ENCODE data around the gene MBTD1.

DNA sequence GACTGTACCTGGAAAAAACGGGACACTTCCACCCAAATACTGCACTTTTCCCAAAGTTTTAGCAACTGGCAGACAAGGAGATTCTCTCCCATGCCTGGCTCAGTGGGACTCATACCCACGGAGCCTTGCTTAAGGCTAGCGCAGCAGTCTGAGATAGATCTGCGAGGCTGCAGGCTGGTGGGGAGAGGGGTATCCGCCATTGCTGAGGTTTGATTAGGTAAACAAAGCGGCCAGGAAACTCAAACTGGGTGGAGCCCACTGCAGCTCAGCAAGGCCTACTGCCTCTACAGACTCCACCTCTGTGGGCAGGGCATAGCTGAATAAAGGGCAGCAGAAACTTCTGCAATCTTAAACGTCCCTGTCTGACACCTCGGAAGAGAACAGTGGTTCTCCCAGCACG is 45.3 kb upstream of the MBTD1 start:
- TF ChIP-seq POLR2A (IDR thresholded peaks at IDR 0.05), result no peak
- TF ChIP-seq, protein P1, sequence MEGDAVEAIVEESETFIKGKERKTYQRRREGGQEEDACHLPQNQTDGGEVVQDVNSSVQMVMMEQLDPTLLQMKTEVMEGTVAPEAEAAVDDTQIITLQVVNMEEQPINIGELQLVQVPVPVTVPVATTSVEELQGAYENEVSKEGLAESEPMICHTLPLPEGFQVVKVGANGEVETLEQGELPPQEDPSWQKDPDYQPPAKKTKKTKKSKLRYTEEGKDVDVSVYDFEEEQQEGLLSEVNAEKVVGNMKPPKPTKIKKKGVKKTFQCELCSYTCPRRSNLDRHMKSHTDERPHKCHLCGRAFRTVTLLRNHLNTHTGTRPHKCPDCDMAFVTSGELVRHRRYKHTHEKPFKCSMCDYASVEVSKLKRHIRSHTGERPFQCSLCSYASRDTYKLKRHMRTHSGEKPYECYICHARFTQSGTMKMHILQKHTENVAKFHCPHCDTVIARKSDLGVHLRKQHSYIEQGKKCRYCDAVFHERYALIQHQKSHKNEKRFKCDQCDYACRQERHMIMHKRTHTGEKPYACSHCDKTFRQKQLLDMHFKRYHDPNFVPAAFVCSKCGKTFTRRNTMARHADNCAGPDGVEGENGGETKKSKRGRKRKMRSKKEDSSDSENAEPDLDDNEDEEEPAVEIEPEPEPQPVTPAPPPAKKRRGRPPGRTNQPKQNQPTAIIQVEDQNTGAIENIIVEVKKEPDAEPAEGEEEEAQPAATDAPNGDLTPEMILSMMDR (IDR thresholded peaks at IDR 0.05), result no peak
